C1 segment of cervical spinal cord (tissue), 14 donors: Measurements from ENCODE around the gene MAT1A.
"Not testable (repeated sequence)": the region's sequence is repeated elsewhere in the genome, so short reads cannot be mapped to it uniquely, and the experiment has no call there.

Source experiments
- DNase-seq, 14 donors: peaks; one replicate each; lab custom pipeline; 2025; lab: John Stamatoyannopoulos, UW

The MAT1A gene

DNA sequence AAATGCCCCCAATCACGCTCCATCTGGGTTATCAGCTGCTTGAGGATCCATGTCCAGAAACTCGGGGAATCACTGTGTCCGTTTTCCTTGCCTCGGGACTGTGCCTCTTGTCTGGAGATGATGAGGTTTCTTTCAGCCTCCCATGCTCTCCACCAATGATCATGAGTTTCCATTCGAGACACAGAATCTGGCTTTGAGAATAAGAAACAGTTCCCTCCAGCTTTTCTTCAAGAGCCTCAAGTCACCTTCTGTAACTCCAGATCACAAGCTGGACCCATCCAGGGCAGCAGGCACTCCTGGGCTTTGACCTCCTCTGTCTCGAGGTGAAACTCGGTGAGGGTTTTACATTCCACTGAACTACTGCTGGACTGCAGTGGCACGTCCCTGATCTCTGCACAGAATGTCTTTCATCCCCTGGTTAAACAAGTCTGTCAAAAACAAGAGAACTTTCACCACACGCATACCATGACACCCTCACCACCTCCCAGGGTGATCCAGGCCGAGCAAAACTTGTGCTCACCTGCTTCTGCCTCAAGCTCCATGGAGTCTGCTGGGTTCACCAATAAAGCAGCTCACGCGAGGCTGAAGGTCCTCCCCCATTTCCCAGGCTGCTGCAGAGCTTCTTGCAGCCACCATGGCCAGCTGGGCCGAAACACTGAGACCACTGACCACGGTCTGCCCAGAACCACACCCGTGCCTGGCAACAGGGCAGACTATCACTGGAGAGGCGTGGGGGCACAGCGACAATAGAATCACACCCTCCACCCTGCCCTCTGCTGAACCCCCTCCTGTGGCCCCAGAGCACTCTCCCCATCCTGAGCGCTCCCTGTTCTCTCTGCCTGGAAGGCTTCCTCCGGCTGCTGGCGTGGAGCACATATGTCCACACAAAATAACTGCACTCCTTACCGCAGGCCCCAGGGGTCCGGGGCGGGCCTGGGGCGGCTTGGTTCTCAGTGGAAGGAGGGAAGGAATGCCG lies 25.1 kb downstream of the MAT1A start:
- DNase-seq = no peak

GRCh38 chr10:80261316-80262030 lies 28.0 kb downstream of the MAT1A start:
- DNase-seq = no peak

DNA sequence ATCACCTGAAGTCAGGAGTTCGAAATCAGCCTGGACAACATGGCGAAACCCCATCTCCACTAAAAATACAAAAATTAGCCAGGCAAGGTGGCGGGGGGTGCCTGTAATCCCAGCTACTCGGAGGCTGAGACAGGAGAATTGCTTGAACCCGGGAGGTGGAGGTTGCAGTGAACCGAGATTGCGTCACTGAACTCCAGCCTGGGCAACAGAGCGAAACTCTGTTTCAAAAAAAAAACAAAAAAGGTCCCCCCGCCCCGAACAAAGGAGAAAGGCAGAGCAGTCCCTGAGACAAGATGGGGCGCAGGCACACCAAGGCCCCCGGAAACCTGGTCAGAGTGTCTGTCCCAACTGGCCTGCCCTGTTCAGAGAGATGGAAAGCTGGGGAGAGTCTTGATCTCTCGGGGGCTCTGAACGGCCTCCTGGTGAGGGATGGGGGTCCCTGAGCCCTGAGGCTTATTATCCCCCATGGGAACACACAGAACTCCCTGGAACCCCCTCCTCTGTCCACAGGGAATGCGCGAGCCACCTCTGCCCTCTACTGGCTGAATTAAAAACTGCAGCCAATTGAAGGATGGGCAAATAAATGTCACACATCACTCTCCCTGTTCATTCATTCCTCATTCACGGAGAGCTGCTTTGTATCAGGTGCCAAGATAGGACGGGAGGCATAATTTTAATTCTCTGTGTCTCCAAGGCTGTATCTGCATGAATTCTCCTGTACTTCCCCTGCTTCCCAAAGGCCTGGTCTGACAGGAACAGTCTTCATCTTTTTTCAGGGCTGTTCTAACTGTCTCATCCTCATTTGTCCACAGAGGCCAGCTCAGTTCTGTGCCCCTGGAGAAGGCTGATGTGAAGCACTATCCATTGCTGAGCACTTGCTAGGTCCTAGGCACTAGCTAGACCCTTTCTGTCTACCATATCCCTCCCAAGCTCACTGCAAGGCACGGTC lies 28.9 kb downstream of the MAT1A start:
- peak in 3 of 14 donors; percentile 0 to 24 (median 8) for DNase-seq

- DNase-seq = no peak
Measured at GRCh38 chr10:80259405-80259871, 30.0 kb downstream of the MAT1A start.

- DNase-seq = peak in 1 of 14 donors; percentile 7
Measured at GRCh38 chr10:80256798-80257197, 32.7 kb downstream of the MAT1A start.

GRCh38 chr10:80254726-80255125 lies 34.7 kb downstream of the MAT1A start:
- DNase-seq = not testable (repeated sequence)

DNA sequence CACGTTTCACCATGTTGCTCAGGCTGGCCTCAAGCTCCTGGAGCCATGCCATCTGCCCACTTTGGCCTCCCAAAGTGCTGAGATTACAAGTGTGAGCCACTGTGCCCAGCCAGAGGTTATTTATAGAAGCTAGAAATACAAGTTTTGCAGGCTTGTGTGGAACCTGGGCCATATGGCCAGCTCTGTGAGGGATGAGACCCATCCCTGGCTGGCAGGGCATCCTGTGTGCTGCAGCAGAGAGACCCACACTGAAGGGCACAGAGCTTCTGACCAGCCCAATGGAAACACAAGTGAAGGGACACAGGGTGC lies 35.5 kb downstream of the MAT1A start:
- DNase-seq = not testable (repeated sequence)

DNA sequence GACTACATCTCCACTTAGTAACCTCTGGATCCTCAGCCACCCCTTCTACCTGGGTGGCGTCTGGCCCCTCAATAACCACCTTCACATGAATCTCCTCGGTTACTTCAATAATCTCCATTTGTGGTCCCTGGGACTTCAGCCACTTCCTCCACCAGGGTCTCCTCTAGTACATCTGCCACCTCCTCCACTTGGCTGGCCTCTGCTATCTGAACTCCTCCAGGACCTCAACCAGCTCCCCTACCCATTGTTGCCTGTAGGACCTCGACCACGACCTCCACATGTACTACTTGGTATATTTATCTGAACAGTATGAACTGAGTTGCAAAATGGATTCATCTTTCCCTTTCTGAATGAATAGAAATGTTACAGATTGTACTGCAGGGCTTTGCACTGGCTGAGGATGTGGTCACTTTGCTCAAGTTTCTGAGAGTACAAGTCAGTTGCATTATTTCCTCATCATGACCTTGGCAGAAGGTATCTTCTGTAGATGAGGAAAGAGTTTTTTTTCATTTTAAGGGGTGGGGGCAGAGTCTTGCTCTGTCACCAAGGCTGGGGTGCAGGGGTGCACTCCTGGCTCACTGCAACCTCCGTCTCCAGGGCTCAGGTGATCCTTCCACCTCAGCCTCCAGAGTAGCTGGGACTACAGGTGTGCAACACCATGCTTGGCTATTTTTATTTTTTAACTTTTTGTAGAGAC lies 36.0 kb downstream of the MAT1A start:
- no peak for DNase-seq

- DNase-seq = no peak
Measured at GRCh38 chr10:80252296-80252887, 37.1 kb downstream of the MAT1A start.

DNA sequence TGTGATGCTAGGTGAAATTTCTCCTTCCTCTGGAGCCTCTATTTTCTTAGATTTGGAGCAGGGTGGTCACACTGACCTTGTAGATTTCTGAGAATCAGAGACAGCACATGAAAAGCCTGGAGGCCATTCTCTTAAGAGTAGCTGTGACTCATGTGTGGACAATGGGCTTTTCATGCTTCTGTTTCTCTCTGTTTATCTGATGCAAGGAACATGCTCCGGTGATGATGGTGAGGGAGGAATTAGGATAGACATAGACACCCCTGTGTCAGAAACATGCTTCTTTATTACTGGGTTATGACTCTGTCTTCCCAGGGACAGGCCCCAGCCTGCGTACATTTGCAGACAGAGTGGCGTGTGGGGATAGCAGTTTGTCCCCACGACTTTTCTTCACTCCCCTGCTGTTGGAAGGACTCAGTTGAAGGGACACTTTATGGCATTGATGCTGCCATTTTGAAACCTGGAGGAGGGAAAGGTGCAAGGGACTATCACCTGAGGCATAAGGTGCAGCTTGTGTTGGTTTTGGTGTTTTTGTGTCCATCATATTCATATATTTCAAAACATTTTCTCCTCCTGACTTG lies 37.7 kb downstream of the MAT1A start:
- DNase-seq = not testable (repeated sequence)

DNA sequence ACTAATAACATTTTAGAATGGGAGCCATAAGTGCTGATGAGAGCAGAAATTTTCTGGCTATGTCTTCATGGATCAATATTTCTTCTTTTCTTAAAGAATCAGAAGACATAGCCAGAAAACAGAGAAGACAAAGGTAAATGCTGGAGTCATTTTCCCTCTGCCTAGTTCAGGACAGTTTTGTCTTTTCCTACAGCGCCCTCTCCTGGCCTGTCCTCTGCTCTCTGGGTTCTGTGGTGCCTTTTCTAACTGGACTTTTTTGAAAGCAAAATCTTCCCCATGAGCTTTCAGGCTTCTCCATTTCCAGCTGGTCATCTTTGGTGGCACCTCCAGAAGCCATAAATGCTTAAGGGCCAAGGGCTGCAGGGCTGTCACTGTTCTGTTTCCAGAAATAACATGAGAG lies 39.1 kb downstream of the MAT1A start:
- not testable (repeated sequence) for DNase-seq

- DNase-seq = not testable (repeated sequence)
Measured at GRCh38 chr10:80249906-80250305, 39.6 kb downstream of the MAT1A start.

- not testable (repeated sequence) for DNase-seq
Measured at GRCh38 chr10:80247611-80248010, 41.8 kb downstream of the MAT1A start.

DNA sequence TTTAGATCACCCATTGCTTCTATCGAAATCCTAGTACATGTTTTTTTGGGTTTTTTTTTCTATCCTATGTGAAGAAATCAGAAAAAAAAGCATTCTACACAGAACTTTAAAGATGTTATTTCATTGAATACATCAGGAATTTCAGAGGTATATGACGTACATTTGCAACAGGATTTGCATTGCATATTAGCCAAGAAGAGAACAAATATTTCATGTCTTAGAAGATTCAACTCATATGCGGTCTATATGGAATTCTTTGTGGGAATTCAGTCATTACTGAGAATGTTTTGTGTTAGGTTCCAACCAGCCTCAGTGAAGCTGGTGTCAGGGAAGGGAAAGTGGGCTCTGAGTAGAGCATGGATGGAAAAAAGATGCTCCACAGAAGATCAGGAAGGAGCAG lies 45.1 kb downstream of the MAT1A start:
- not testable (repeated sequence) for DNase-seq

DNA sequence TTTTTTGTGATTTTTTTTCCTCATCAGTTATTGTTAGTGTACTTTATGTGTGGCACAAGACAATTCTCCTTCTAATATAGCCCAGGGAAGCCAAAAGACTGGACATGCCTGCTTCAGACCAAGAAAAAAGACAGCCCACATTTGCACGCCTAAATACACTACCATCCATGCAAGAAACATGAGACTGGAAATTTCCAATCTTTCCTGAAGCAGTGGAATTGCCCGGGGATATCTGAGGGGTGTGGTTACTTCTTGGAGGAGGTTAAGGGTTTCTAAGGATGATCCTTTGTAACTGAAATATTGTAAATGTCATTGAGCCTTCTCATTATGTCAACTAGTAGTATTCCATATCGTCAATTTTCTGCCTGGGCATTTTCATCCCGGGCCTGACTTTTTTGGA lies 47.1 kb downstream of the MAT1A start:
- not testable (repeated sequence) for DNase-seq

DNA sequence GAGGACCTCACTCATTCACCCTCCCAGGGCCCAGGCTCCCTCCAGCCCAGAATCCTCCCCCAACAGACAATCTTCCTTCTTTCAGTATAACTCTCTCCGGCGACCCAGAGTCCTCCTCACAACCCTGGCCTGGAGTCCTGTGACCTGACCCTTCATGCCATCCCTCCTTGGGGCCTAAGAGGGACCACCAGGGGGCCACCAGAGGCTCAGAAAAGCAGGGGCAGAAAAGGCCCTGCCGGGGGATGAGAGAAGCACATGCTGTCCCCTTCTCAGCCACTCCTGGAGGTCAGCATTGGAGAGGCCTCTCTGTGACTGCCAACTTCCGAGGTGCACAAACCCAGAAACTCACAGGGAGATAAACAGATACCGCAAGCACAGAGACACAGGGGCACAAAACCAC lies 53.0 kb downstream of the MAT1A start:
- DNase-seq = not testable (repeated sequence)

DNA sequence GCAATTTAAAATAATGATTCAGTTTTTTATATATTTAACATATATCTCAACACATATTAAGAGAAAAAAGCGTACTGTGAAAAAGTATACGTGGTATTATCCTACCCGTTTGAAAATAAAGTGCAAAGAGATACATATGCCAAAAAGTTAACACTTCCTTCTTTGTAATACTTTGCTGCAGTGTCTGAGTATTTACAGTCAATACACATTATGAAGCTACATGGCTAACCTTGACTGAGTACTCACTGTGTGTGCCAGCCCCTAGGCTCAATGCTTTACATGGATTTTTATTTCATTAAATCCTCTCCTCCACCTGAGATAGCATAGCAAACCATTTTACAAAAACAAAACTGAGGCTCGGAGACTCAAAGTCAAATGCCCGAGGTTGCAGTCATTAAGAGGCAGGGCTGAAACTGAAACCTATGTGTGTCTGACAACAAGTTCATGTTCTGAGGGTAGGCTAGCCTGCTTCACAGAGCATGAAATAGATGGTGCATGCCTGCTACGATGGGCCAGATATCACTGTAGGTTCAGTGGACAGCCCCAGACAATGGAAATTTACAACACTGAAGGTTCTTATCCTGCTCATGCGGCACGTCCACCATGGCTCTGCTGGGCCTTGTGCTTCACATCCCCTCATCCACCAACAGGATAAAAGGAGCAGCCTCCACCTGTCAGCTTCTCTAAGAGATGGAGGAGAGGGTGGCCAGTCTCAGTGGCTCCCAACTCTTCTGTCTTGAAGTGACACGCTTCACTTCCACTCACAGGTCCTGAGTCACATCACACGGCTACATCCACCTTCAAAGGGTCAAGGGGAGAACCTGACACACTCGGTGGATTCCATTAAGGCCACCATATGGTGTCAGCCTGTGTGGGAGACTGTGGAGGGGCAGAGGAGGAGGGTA lies 54.9 kb downstream of the MAT1A start:
- DNase-seq = not testable (repeated sequence)

- not testable (repeated sequence) for DNase-seq
Measured at GRCh38 chr10:80233871-80234270, 55.6 kb downstream of the MAT1A start.

DNA sequence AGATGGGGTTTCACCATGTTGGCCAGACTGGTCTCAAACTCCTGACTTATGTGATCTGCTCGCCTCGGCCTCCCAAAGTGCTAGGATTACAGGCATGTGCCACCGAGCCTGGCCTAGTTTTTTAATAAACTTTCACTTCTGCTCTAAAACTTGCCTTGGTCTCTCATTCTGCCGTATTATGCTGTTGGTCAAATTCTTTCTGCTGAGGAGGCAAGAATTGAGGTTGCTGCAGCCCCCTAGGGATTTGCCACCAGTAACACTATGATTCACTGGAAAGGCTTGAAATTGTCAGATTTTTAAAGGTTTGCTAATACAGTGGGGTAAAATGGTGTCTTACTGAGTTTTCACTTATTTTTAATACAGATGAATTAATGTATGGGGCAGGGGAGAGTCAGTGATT lies 62.7 kb downstream of the MAT1A start:
- not testable (repeated sequence) for DNase-seq
